Left colon (tissue), 2 donors: ENCODE data around the gene ACTA1. TPM values are rescaled to one million over a fixed set of nuclear protein-coding genes. Genes with fewer than 3 reads are reported as not detected.

ENCODE experiments used
- ATAC-seq: fragments of 200-7000 bp; cut with Tn5 transposase; one replicate; pipeline ENCODE4 v1.9.1; 2020; ENCODE audit warnings: mild to moderate bottlenecking, moderate library complexity
- DNase-seq, 2 donors: peaks; one replicate each; pipeline ENCODE4 v3.0.0-alpha.2; 2020
- intact Hi-C, 2 donors: fragments of 100-400 bp; cut with DNase I in 1 of 2; cut with micrococcal nuclease in 1 of 2; formaldehyde crosslinking; loops; one replicate each; pipeline versions ENCODE4 v1.11.2 to v1.14.0; 2022; cut with DNase I, micrococcal nuclease
- total RNA-seq, 2 donors: library from RNA; stranded (reverse); fragmentation: NEBNext Ultra II Directional; extraction: Animal tissue kit (Norgen Biotek cat#: 25700); gene quantifications; one replicate each; pipeline ENCODE4 v1.2.1, GENCODE V29; 2021
- donor health status: DM: no; HTN: no; CAD: no.
- donor health status: DM: yes; HTN: yes; CAD: no.

ACTA1 gene
- total RNA-seq, 2 donors from 2014 or later = not detected

DNA sequence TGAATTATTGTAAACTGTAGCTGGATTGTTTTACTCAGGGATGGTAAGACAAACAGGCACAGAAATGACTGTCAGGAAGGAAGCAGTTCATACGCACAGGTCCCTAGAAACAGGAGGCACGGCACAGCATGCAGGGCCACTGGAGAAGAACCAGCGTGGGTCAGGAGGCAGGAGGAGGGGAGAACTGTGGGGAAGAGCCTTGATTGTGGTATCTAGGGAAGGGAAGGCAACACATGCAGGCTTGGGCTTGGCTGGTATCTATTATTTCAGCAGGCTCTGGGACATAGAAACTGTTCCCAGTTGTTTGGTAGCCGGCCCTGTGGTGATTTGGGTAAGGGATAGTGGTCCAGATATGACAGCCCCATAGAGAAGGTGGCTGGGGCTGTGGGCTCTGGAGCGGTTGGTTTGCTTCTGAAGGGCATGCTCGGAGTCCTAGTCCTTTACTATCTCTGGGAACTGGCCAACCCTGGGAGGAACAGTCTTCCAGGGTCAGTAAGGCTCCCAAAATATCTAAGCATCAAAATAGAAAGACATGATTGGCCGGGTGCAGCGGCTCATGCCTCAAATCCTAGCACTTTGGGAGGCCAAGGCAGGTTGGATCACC lies 47.9 kb downstream of the ACTA1 start:
- no peak for DNase-seq
- ATAC-seq = no peak
- intact Hi-C loops = no loop called here

DNA sequence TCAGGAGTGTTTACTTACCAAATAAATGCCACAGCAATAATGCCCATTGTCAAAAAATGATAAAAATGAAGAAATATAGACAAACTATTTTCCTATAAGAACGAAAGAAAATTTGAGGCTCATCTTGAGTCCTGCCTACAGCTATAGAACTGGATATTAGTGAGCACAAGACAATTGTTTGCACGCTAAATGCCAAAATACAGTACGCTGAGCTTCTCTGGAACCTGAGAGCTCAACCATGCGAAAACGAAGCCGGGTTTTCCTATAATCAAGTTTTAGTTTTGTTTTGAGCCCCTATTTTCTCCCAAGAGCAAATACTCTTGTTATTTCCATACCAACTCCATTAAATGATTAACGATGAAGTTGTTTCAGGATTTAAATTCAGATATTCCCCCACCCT lies 49.1 kb downstream of the ACTA1 start:
- ATAC-seq (no peak), DNase-seq (no peak)
- intact Hi-C loops = no loop called here

DNA sequence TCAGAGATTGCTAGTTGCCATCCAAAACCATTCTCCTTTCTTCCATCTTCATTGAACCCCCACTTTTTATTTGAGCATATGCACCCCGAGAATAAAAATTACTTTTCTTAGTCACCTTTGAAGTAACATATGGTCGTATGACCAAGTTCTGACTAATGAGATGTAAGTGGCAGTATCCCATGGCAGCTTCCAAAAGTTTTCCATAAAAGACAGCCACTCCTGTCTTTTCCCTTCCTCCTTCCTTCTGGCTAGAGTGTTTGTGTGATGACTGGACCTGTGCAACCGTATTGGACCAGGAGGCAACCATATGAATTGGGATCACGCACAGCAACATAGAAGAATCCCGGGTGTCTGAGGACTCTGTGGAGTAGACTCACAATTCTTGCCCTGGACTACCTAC lies 49.9 kb downstream of the ACTA1 start:
- ATAC-seq = no peak
- DNase-seq = no peak
- intact Hi-C loops = no loop called here

GRCh38 chr1:229383188-229383587 lies 50.7 kb downstream of the ACTA1 start:
- intact Hi-C loops = no loop called here
- DNase-seq = no peak
- no peak for ATAC-seq

Other genes with a start within 250 kb of the ACTA1 start
- 10 to 100 TPM; 91.1 to 95.7 TPM for gene RAB4A, start 163.0 kb downstream of the ACTA1 start, total RNA-seq
- gene CCSAP, start 91.0 kb downstream of the ACTA1 start, total RNA-seq = 1 to 10 TPM; 2.1 to 2.7 TPM
- 10 to 100 TPM; 18.5 to 23.0 TPM for gene NUP133, start 74.2 kb upstream of the ACTA1 start, total RNA-seq
- 10 to 100 TPM; 25.4 to 28.4 TPM for gene ABCB10, start 124.6 kb upstream of the ACTA1 start, total RNA-seq
- gene TAF5L, start 192.0 kb upstream of the ACTA1 start, total RNA-seq = 10 to 100 TPM; 24.2 to 24.6 TPM
- gene URB2, start 192.2 kb upstream of the ACTA1 start, total RNA-seq = 1 to 10 TPM; 5.0 to 7.4 TPM